Raji (cell line): ENCODE measurements around the gene SNAP47.

Experiments
- POLR2A ChIP-seq: IDR thresholded peaks from 2 replicates; pipeline ENCODE4 v1.6.1; 2011; ENCODE audit warnings: low read depth, low read length, control low read depth; ENCODE audit not compliant: insufficient read depth

Gene SNAP47

DNA sequence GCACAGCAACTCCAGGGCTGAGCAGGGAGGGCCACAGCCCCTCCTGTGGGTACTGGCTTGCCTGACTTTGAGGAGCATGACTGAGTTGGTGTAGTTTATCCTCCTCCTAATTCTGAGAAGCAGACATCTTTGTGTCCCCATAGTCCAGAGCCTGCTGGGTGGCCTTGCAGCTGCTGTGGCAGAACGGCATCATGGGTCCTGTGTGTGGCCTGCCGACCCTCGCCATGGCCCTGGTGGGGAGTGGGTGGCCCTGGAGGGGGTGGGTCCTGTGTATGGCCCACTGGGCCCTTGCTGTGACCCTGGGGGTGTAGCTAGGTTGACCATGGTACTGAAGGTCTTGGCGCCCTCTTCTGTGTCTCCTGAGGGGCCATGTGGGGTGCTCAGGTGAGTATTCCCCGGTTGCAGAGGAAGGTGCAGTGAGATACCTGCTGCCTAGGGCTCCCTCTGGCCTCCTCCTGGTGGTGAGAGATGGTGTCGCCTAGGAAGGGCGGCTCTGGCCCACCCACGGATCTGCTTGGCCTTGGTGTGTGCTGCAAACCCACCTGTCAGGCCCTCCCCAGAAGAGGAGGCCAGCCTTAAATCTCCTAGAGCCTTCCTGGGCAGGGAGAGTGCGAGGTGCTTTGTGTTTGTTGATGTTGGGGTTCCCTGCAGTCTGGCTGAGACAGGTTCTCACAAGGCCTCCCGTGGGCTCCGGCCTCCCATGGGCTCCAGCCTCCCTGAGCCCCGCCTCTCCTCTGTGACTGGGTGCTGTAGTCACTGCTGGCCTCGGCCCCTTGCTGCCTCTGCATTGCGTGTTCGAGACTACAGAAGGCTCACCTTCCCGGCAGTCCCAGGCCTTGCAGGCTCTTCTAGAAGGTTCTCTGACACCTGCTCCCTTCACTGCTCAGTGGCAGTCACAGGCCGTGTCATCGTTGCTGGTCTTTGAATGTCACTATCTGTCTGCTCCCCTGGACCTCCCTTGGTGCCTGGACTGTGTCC lies 7.8 kb downstream of the SNAP47 start:
- no peak for TF ChIP-seq POLR2A

- no peak for TF ChIP-seq POLR2A
Measured at GRCh38 chr1:227744668-227745067, 9.4 kb downstream of the SNAP47 start.

DNA sequence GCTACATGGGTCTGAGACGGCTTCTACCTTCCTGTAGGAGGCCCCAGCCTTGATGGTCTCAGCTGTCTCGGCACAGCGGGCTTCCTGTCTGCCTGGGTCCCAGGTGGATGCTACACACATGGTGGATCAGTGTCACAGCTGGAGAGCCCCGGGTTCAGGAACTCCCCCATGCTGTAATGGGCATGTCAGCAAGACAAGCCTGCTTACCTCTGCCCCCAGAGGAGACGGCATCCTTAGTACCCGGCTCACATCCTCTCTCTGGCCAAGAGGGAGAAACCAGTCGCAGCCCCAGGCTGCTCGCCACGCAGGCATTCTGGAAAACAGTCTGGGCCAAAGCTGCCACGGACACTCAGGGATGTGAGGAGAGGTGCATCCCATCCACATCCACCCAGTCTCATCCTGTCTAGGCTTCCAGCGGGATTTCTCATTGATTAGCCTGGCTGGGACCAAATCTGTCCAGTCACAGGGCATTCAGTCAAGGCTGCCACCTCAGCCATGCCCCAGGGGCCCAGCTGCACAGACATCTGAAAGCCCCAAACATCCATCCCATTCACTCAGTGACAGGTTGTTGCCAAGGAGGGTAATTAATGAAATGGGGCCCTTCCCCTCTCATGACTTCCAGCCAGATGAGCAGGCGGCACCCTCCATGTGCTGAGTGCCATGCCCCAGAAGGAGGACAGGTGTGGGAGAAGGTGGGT lies 10.5 kb downstream of the SNAP47 start:
- no peak for TF ChIP-seq POLR2A

DNA sequence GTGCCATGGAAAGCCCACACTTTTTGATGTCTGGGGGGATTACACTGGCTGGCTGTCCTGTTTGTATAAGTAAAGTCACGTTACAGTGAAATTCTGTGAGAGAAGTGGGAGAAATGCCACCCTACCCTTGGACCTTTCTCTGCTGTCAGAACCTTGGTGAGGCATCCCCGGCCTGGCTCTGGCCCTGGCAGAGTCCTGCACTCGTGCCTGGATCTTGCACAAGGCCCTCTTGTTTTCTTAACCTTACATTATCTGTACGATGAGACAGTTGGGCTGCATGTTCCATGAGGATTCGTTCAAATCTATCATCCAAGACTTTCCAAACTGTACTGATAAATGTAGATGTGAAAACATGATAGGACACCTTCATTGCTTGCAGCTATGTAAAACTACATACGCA lies 11.4 kb downstream of the SNAP47 start:
- no peak for TF ChIP-seq POLR2A

DNA sequence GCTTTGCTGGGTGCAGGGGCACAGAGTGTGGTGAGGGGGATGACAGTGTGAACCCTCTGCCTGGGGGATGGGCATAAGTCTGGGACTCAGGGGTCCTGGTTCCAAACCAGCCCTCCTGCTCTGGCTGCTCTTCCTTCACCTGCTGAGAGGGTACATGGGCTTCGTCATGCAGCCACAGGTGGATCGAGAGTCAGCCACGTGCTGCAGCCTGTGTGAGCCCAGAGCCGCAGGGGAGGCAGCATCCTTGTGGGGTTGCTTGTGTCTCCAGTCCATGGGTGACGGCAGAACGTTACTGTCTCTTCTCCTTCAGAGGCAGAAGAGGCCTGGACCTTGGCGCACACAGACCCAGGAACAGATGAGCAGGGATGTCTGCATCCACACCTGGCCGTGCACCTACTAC lies 12.1 kb downstream of the SNAP47 start:
- no peak for TF ChIP-seq POLR2A

DNA sequence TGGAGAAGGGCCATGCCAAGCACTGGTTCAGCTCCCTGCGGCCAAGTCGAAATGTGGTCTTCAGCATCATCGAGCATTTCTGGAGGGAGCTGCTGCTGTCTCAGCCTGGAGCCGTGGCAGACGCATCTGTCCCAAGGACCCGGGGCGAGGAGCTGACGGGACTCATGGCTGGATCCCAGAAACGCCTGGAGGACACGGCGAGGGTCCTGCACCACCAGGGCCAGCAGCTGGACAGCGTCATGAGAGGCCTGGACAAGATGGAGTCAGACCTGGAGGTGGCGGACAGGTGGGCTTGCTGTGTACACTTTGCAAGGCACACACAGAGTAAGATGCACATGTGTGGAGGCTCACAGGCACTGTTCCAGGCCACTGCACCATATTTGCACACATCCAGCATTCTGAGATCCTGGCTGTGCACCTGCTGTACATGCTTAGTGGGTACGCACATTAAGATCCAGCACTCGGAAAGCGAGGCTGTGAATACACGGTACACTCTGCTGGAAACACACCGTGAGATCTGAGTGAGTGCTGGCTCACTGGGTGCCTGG lies 12.8 kb downstream of the SNAP47 start:
- no peak for TF ChIP-seq POLR2A

DNA sequence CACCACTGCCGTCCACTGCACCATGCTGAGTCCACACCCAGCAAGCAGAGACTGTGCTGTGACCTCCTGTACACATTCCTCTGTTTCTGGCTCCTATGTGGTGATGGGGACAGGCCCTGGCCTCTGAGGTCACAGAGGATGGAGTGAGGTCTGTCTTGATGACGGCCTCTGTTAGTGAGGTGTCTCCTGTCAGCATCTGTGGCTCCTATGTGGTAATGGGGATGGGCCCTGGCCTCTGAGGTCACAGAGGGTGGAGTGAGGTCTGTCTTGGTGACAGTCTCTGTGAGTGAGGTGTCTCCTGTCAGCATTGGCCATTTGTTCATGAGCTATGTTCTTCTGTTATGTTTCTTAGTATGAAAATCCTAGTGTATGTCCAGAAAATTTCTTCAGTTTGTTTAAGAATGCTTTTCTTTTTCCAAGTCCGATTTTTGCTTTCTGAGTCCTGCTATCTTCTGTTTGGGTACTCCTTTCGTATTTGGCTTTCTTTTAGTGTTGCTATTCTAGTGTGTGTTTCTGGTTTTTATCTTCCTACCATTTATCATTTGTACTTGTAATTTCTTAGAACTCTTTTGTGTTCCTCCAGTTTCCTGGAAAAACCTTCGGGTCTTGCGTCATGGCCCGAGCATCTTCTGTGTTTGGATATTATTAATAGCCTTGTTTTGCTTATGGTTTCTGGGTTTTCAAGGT lies 13.4 kb downstream of the SNAP47 start:
- TF ChIP-seq POLR2A: no peak

DNA sequence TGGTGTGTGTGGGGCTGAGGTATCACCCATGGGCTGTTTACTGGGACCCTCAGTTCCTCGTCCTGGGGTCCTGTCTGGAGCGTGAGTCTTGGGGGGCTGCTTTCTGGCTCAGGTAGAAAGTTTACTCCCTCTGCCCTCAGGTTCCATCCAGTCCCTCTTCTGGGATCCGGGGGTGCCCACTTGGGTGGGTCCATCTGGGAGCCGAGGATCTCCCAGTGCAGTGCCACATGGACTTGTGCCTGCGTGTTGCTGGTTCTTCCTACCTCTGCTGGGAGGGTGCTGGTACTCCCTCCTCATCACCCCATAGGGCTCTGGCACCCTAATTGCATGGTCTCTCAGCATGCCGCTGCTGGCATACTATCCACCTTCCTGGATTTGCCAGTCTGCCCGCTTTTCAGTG lies 14.0 kb downstream of the SNAP47 start:
- TF ChIP-seq POLR2A: no peak

DNA sequence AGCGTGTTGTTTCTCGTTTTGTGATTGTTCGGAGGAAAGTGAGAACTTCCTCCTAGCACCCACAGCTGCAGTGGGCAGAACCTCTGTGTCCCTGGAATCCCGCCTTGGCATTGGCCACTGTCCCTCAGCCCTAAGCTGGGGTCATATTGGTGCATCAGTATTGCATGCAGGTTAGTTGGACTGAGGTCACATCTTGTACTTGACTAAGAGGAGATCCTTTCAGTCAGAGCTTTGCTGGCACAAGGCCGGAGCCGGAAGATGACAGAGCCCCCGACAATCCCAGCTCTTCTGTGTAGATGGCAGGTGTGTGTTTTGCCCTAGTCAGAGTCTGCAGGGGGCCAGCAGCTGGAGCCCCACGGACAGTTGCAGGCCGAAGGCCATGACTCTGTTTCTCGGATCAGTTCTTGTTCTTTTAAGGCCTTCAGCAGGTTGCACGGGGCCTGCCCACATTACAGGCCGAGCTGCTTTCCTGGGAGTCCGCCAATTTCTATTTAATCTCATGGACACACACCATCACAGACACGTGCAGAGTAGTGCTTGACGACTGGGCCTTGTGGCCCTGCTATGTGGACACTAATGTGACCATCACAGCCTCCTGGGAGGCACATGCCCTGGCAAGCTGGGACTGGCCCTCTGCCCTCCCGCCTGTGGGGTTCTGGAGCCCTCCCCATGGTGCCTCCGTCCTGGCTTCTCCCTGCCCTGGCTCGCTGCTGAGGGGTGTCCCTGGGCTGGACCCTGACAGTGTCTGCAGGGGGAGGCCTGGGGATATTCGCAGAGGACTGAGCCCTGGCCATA lies 14.9 kb downstream of the SNAP47 start:
- TF ChIP-seq POLR2A: no peak

DNA sequence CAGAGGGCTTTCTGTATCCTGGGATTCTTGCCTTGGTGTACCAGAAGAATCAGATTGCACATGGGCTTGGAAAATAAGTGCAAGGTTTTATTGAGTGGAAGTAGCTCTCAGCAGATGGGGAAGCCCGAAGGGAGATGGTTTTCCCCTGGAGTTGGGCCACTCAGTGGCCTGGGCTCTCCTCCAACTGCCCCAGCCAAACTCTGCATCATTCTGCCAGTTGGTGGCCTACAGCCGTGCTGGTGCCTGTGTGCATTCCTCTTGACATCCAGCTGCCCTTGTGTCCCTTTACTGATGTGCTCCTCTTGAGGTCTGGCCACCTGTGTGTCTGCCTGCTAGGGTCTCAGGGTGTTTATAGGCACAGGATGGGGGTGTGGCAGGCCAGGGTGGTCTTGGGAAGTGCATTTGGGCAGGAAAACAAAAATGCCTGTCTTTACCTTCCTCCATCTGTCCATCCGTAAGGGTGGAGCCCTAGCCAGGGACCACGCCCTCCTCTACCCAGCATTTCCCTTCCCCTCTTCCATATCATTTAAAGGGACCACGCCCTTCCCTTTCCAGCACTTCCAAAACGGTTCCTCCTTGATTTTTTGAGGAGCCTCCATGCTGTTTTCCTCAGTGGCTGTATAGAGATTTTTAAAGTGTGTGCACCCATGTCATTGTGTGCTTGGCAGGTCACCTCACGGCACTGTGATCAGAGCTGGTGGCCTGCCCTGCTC lies 18.9 kb downstream of the SNAP47 start:
- TF ChIP-seq POLR2A: no peak

GRCh38 chr1:227754958-227755357 lies 19.7 kb downstream of the SNAP47 start:
- TF ChIP-seq POLR2A: no peak

GRCh38 chr1:227756172-227756959 lies 21.1 kb downstream of the SNAP47 start:
- no peak for TF ChIP-seq POLR2A

GRCh38 chr1:227757781-227758180 lies 22.5 kb downstream of the SNAP47 start:
- no peak for TF ChIP-seq POLR2A
